HT-29 (cell line): ENCODE results near the gene CD79A. TPM values are rescaled to one million over a fixed set of nuclear protein-coding genes. Genes with fewer than 3 reads are reported as not detected.

Experiments used
- DNase-seq: peaks from one replicate; pipeline ENCODE4 v3.0.0-alpha.2; 2015; ENCODE audit warnings: low spot score
- total RNA-seq: library from RNA; depleted of rRNA; stranded (reverse); fragments of >200 nt; shearing (Covaris generic); gene quantifications from 2 replicates; pipeline ENCODE4 v1.2.3, GENCODE V29; 2014

Gene CD79A
- total RNA-seq, 1 experiment from 2014 or later, result 0.81 TPM

GRCh38 chr19:41918653-41919244 lies 41.7 kb downstream of the CD79A start:
- no peak for DNase-seq

GRCh38 chr19:41919948-41920712 lies 43.1 kb downstream of the CD79A start:
- no peak for DNase-seq

- DNase-seq, result no peak
Measured at GRCh38 chr19:41920882-41921576, 44.0 kb downstream of the CD79A start.

GRCh38 chr19:41921577-41922576 lies 44.8 kb downstream of the CD79A start:
- no peak for DNase-seq

- no peak for DNase-seq
Measured at GRCh38 chr19:41922585-41922984, 45.5 kb downstream of the CD79A start.

- no peak for DNase-seq
Measured at GRCh38 chr19:41923045-41923788, 46.1 kb downstream of the CD79A start.

- DNase-seq, result no peak
Measured at GRCh38 chr19:41924151-41925145, 47.4 kb downstream of the CD79A start.

GRCh38 chr19:41925208-41926003 lies 48.3 kb downstream of the CD79A start:
- DNase-seq, result no peak

GRCh38 chr19:41926028-41926762 lies 49.1 kb downstream of the CD79A start:
- no peak for DNase-seq

- no peak for DNase-seq
Measured at GRCh38 chr19:41926763-41927496, 49.9 kb downstream of the CD79A start.

- no peak for DNase-seq
Measured at GRCh38 chr19:41927497-41928192, 50.6 kb downstream of the CD79A start.

GRCh38 chr19:41928221-41928683 lies 51.2 kb downstream of the CD79A start, which contains the start of gene ERFL:
ERFL (minus strand) TSS chr19:41928449; CDS start chr19:41912919, 15,530 bp downstream.
- no peak for DNase-seq

- peak; percentile 51 for DNase-seq
Measured at GRCh38 chr19:41928754-41929535, 51.9 kb downstream of the CD79A start.

- DNase-seq, result no peak
Measured at GRCh38 chr19:41929536-41930071, 52.5 kb downstream of the CD79A start.

GRCh38 chr19:41930322-41930722 lies 53.2 kb downstream of the CD79A start:
- peak; percentile 19 for DNase-seq
